ENCODE results near the gene C1orf105. TPM values are rescaled to one million over a fixed set of nuclear protein-coding genes. Genes with fewer than 3 reads are reported as not detected.
A peak's percentile ranks its signal among the peaks of the same experiment; 100 is the strongest.

C1orf105 gene
- total and polyA plus RNA-seq, 2 of the 13 experiments (the other 11 are each of a cell fraction or from before 2014, with no cell fraction given) = 0.15 to 0.45 TPM

GRCh38 chr1:172449585-172450523, 29.4 kb downstream of the C1orf105 start (continued):
- 0 out of 2 replicates have a peak, but pooled peaks have one; percentile 70 for TF ChIP-seq SMAD1 (CRISPR knock-in tag; IDR thresholded peaks at IDR 0.05; ENCODE audit: borderline replicate concordance, low read depth)
- TF ChIP-seq, protein P1, sequence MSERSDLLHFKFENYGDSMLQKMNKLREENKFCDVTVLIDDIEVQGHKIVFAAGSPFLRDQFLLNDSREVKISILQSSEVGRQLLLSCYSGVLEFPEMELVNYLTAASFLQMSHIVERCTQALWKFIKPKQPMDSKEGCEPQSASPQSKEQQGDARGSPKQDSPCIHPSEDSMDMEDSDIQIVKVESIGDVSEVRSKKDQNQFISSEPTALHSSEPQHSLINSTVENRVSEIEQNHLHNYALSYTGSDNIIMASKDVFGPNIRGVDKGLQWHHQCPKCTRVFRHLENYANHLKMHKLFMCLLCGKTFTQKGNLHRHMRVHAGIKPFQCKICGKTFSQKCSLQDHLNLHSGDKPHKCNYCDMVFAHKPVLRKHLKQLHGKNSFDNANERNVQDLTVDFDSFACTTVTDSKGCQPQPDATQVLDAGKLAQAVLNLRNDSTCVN (CRISPR knock-in tag; IDR thresholded peaks at IDR 0.05; ENCODE audit: borderline replicate concordance) = peak; percentile 18
- no peak for TF ChIP-seq ZSCAN29 (CRISPR knock-in tag; conservative IDR thresholded peaks at IDR 0.05)
- peak; percentile 22; the same call in 1 of the 2 replicates for TF ChIP-seq ZNF607 (CRISPR knock-in tag; IDR thresholded peaks at IDR 0.05; ENCODE audit: borderline replicate concordance)
- TF ChIP-seq ARNT (IDR thresholded peaks at IDR 0.05) = no peak
- TF ChIP-seq BCLAF1 (IDR thresholded peaks at IDR 0.05) = no peak
- no peak for TF ChIP-seq RXRA (CRISPR knock-in tag; IDR thresholded peaks at IDR 0.05)
- TF ChIP-seq POGZ (CRISPR knock-in tag; IDR thresholded peaks at IDR 0.05) = peak; percentile 54; the same call in 1 of the 2 replicates
- TF ChIP-seq SIN3B (IDR thresholded peaks at IDR 0.05; ENCODE audit: low read length) = no peak
- TF ChIP-seq NR2F6 (IDR thresholded peaks at IDR 0.05) = no peak
- TF ChIP-seq NR2F6 (CRISPR knock-in tag; IDR thresholded peaks at IDR 0.05) = no peak
- no peak for TF ChIP-seq PRMT3 (CRISPR knock-in tag; IDR thresholded peaks at IDR 0.05; ENCODE audit: borderline replicate concordance, low read depth)
- peak; percentile 22; the same call in 1 of the 2 replicates for TF ChIP-seq ZNF350 (CRISPR knock-in tag; IDR thresholded peaks at IDR 0.05; ENCODE audit: borderline replicate concordance, low read depth)
- peak; percentile 51; the same call in 1 of the 2 replicates for TF ChIP-seq RBFOX2 (IDR thresholded peaks at IDR 0.05; ENCODE audit: low read depth, low read length)
- no peak for TF ChIP-seq NR2F1 (CRISPR knock-in tag; IDR thresholded peaks at IDR 0.05)
- TF ChIP-seq ZNF451 (CRISPR knock-in tag; IDR thresholded peaks at IDR 0.05) = no peak
- TF ChIP-seq ZNF12 (CRISPR knock-in tag; IDR thresholded peaks at IDR 0.05) = no peak
- no peak for TF ChIP-seq MXD1 (CRISPR knock-in tag; IDR thresholded peaks at IDR 0.05)
- TF ChIP-seq ASH2L (IDR thresholded peaks at IDR 0.05; ENCODE audit: insufficient read length, low read depth, low read length) = no peak
- no peak for TF ChIP-seq ZFP41 (CRISPR knock-in tag; IDR thresholded peaks at IDR 0.05; ENCODE audit: borderline replicate concordance)
- peak; percentile 36; the same call in 1 of the 2 replicates for TF ChIP-seq TFDP1 (CRISPR knock-in tag; IDR thresholded peaks at IDR 0.05; ENCODE audit: borderline replicate concordance)
- no peak for TF ChIP-seq CBX2 (IDR thresholded peaks at IDR 0.05; ENCODE audit: low read depth, low read length)
- TF ChIP-seq CBX2 (CRISPR knock-in tag; IDR thresholded peaks at IDR 0.05; ENCODE audit: low read depth) = no peak

Data from HepG2 (cell line).